A549 (cell line): Measurements from ENCODE around the gene ARHGAP9. TPM values are rescaled to one million over a fixed set of nuclear protein-coding genes. Genes with fewer than 3 reads are reported as not detected.

ENCODE experiments used
- ATAC-seq, 2 experiments: fragments of 200-7000 bp in 1 of 2; fragments of >200 bp in 1 of 2; cut with Nextera tagmentation in 1 of 2; cut with Tn5 transposase in 1 of 2; 3 replicates each; pipeline versions ENCODE4 v1.8.0 to v1.9.1; 2018 to 2020; ENCODE audit warnings: mild to moderate bottlenecking in 1 of 2, moderate library complexity in 1 of 2
- CTCF ChIA-PET: fragments of 300-600 bp; sonication (Branson Sonifier 250); formaldehyde crosslinking; extraction: SDS; loops from one replicate; lab custom pipeline; 2021; ENCODE audit warnings: antibody characterized with exemption, inconsistent platforms; lab: Yijun Ruan, JAX
- POLR2A ChIA-PET: fragments of 350-600 bp; formaldehyde crosslinking; extraction: SDS; loops from one replicate; lab custom pipeline; 2021; ENCODE audit warnings: antibody characterized with exemption, inconsistent platforms; lab: Yijun Ruan, JAX
- DNase-seq, 2 experiments: peaks; one replicate each; pipeline versions ENCODE4 v3.0.0 to v3.0.0-alpha.2; 2011 to 2016; ENCODE audit warnings: low read depth in 1 of 2, low spot score in 1 of 2
- FAIRE-seq: peaks from 2 replicates; lab custom pipeline; 2011; peaks lifted over from hg19 to GRCh38; lab: Jason Lieb, UNC
- H3K27ac ChIP-seq, 2 experiments: fragments of >200 bp; sonication (Bioruptor Twin); formaldehyde crosslinking; 3 replicates each; pipeline ENCODE4 v1.5.1; 2016 to 2017
- H3K4me1 ChIP-seq: fragments of >200 bp; sonication (Bioruptor Twin); formaldehyde crosslinking; 3 replicates; pipeline ENCODE4 v1.6.1; 2016
- H3K4me2 ChIP-seq: fragments of >200 bp; sonication (Bioruptor Twin); formaldehyde crosslinking; 3 replicates; pipeline ENCODE4 v1.6.1; 2016
- H3K4me3 ChIP-seq: fragments of >200 bp; sonication (Bioruptor Twin); formaldehyde crosslinking; 3 replicates; pipeline ENCODE4 v1.5.1; 2016
- H3K9me3 ChIP-seq: fragments of >200 bp; sonication (Bioruptor Twin); formaldehyde crosslinking; 3 replicates; pipeline ENCODE4 v1.6.1; 2016
- BHLHE40 ChIP-seq: IDR thresholded peaks from 2 replicates; pipeline ENCODE4 v1.6.1; 2012; ENCODE audit warnings: low read depth, low read length, inconsistent platforms
- CBX8 ChIP-seq: fragments of 200-600 bp; sonication (generic); IDR thresholded peaks from 2 replicates; pipeline ENCODE4 v1.6.1; 2016
- CHD2 ChIP-seq: fragments of 150-350 bp; IDR thresholded peaks from 2 replicates; pipeline ENCODE4 v1.6.1; 2014; ENCODE audit warnings: low read length; ENCODE audit not compliant: partially characterized antibody
- CHD4 ChIP-seq: fragments of 200-600 bp; sonication (generic); IDR thresholded peaks from 2 replicates; pipeline ENCODE4 v1.6.1; 2016; ENCODE audit warnings: antibody characterized with exemption, mild to moderate bottlenecking, borderline replicate concordance
- CTCF ChIP-seq: fragments of >200 bp; sonication (Bioruptor Twin); formaldehyde crosslinking; IDR thresholded peaks from 3 replicates; pipeline ENCODE4 v1.5.1; 2016
- E2F6 ChIP-seq: IDR thresholded peaks from 2 replicates; pipeline ENCODE4 v1.6.1; 2012; ENCODE audit warnings: low read depth, borderline replicate concordance
- EP300 ChIP-seq, 2 experiments: fragments of >200 bp; sonication (Bioruptor Twin); formaldehyde crosslinking; IDR thresholded peaks; 2 replicates in 1 of 2; 3 replicates in 1 of 2; pipeline ENCODE4 v1.6.1; 2016 to 2017
- FOSL2 ChIP-seq, 2 experiments: fragments of 450-650 bp in 1 of 2; fragments of >200 bp in 1 of 2; sonication (Bioruptor Twin) in 1 of 2; formaldehyde crosslinking; IDR thresholded peaks; 2 replicates each; pipeline versions ENCODE4 v1.5.0 to v1.6.1; 2016 to 2020; ENCODE audit warnings: mild to moderate bottlenecking in 1 of 2, moderate library complexity in 1 of 2
- FOXS1 ChIP-seq: fragments of 250-450 bp; sonication (Bioruptor Pico); IDR thresholded peaks from 2 replicates; pipeline ENCODE4 v1.5.0; 2020; ENCODE audit warnings: mild to moderate bottlenecking, moderate library complexity
- HEYL ChIP-seq: fragments of 250-450 bp; sonication (Bioruptor Pico); IDR thresholded peaks from 2 replicates; pipeline ENCODE4 v1.8.0; 2021; ENCODE audit warnings: mild to moderate bottlenecking, moderate library complexity
- HOXA7 ChIP-seq: fragments of 250-450 bp; sonication (Bioruptor Pico); IDR thresholded peaks from 2 replicates; pipeline ENCODE4 v1.5.0; 2020; ENCODE audit warnings: mild to moderate bottlenecking, moderate library complexity
- HOXB13 ChIP-seq: fragments of 250-450 bp; sonication (Bioruptor Pico); IDR thresholded peaks from 2 replicates; pipeline ENCODE4 v1.5.0; 2020; ENCODE audit warnings: low read depth, mild to moderate bottlenecking, moderate library complexity
- HOXB5 ChIP-seq: fragments of 250-450 bp; sonication (Bioruptor Pico); IDR thresholded peaks from 2 replicates; pipeline ENCODE4 v1.5.0; 2020; ENCODE audit warnings: mild to moderate bottlenecking, moderate library complexity
- JUN ChIP-seq, 2 experiments: fragments of >200 bp; sonication (Bioruptor Twin); formaldehyde crosslinking; IDR thresholded peaks; 2 replicates in 1 of 2; 3 replicates in 1 of 2; pipeline ENCODE4 v1.6.1; 2016 to 2017
- JUNB ChIP-seq: fragments of >200 bp; sonication (Bioruptor Twin); formaldehyde crosslinking; IDR thresholded peaks from 2 replicates; pipeline ENCODE4 v1.6.1; 2016
- KDM1A ChIP-seq: fragments of 200-600 bp; sonication (generic); IDR thresholded peaks from 2 replicates; pipeline ENCODE4 v1.6.1; 2016; ENCODE audit warnings: low read depth, mild to moderate bottlenecking
- KDM5A ChIP-seq: fragments of 200-600 bp; sonication (generic); IDR thresholded peaks from 2 replicates; pipeline ENCODE4 v1.6.1; 2016; ENCODE audit warnings: antibody characterized with exemption, mild to moderate bottlenecking
- MAFK ChIP-seq: fragments of 450-650 bp; IDR thresholded peaks from 2 replicates; pipeline ENCODE4 v1.6.1; 2014; ENCODE audit not compliant: partially characterized antibody
- MAZ ChIP-seq: fragments of 150-350 bp; IDR thresholded peaks from 2 replicates; pipeline ENCODE4 v1.6.1; 2014; ENCODE audit warnings: antibody characterized with exemption, low read depth, low read length, borderline replicate concordance
- MYC ChIP-seq: IDR thresholded peaks from 2 replicates; pipeline ENCODE4 v1.6.1; 2012; ENCODE audit warnings: mild to moderate bottlenecking, inconsistent platforms, low read length, improper control_type of control experiment, borderline replicate concordance
- NPAS2 ChIP-seq: fragments of 250-450 bp; sonication (Bioruptor Pico); IDR thresholded peaks from 2 replicates; pipeline ENCODE4 v1.8.0; 2022; ENCODE audit warnings: mild to moderate bottlenecking, moderate library complexity, borderline replicate concordance
- NR3C1 ChIP-seq: fragments of >200 bp; sonication (Bioruptor Twin); formaldehyde crosslinking; IDR thresholded peaks from 3 replicates; pipeline ENCODE4 v1.6.1; 2017
- PBX3 ChIP-seq: IDR thresholded peaks from 2 replicates; pipeline ENCODE4 v1.6.1; 2012
- POLR2AphosphoS2 ChIP-seq: conservative IDR thresholded peaks from 2 replicates; pipeline ENCODE4 v1.6.1; 2012; ENCODE audit warnings: low read length, improper control_type of control experiment, inconsistent platforms
- RFX5 ChIP-seq: fragments of 450-650 bp; IDR thresholded peaks from 2 replicates; pipeline ENCODE4 v1.7.1; 2014; ENCODE audit warnings: antibody characterized with exemption, mild to moderate bottlenecking, moderate library complexity
- TP53 ChIP-seq: fragments of 250-450 bp; sonication (Bioruptor Pico); IDR thresholded peaks from 2 replicates; pipeline ENCODE4 v1.5.0; 2021; ENCODE audit warnings: mild to moderate bottlenecking, moderate library complexity
- ZC3H11A ChIP-seq: fragments of 450-650 bp; IDR thresholded peaks from 2 replicates; pipeline ENCODE4 v1.6.1; 2014; ENCODE audit warnings: antibody characterized with exemption, mild to moderate bottlenecking
- ZSCAN20 ChIP-seq: fragments of 250-450 bp; sonication (Bioruptor Pico); IDR thresholded peaks from 2 replicates; pipeline ENCODE4 v1.8.0; 2022; ENCODE audit warnings: mild to moderate bottlenecking, moderate library complexity
- WGBS: methylation state at CpG from one replicate; pipeline ENCODE4 v1.1.6; 2017; ENCODE audit errors: missing lambda C conversion rate; 5-methylcytosine and 5-hydroxymethylcytosine counted together
- polyA plus RNA-seq, 4 experiments: library from polyadenylated mRNA; depleted of rRNA in 3 of 4; stranded (reverse); fragments of >200 nt; fragmentation: RNase III in 1 of 4; extraction: RNeasy Plus Mini Kit Qiagen cat#74134 plus additional on column Dnase treatment in 1 of 4; gene quantifications; 2 replicates in 3 of 4; 3 replicates in 1 of 4; pipeline ENCODE4 v1.2.3, GENCODE V29; 2011 to 2017
- TF ChIP-seq, protein P1 (sequence below): fragments of 150-350 bp; IDR thresholded peaks from 2 replicates; pipeline ENCODE4 v1.6.1; 2014; ENCODE audit warnings: low read depth, mild to moderate bottlenecking, low read length

ARHGAP9 gene
- polyA plus RNA-seq, 2 of the 4 experiments (the other 2 are of a cell fraction) = 0.25 TPM; not detected in 1

GRCh38 chr12:57500213-57500612, 20.5 kb upstream of the ARHGAP9 start:
- no peak for FAIRE-seq
- DNase-seq = no peak
- Histone ChIP-seq H3K27ac (no peak overlapping the region), H3K4me2 (no peak overlapping the region)
- ChIA-PET POLR2A (interaction anchor here (0.9 kb wide), 1 partner anchor 15 kb away, joined by 3 read pairs; no protein-coding TSS in a partner anchor), CTCF (interaction anchor here (1.0 to 1.4 kb wide), 3 partner anchors 11 to 37 kb away, joined by 3 to 5 read pairs (median 3); no protein-coding TSS in a partner anchor)
- no peak for ATAC-seq
- 95% methylated on average over 11 of the region's 11 CpGs for WGBS
- TF ChIP-seq HEYL (no peak), MAFK (no peak), CTCF (no peak), FOSL2 (IDR thresholded peaks at IDR 0.05) (no peak), FOSL2 (CRISPR knock-in tag; IDR thresholded peaks at IDR 0.05) (no peak), POLR2AphosphoS2 (no peak), JUN (IDR thresholded peaks at IDR 0.05) (no peak), EP300 (IDR thresholded peaks at IDR 0.05) (no peak), CHD4 (no peak), RFX5 (no peak), ZSCAN20 (CRISPR knock-in tag) (no peak), HOXB5 (no peak), JUNB (no peak), CBX8 (no peak), ZC3H11A (no peak), MYC (no peak), BHLHE40 (no peak), KDM5A (no peak), HOXA7 (CRISPR knock-in tag) (no peak), NPAS2 (no peak)
- TF ChIP-seq, all 56 proteins: peak for 0
- no peak overlapping the region for H3K4me3 ChIP-seq
- no peaks in the 10 kb centered on the region for H3K4me1 ChIP-seq
- H3K9me3 ChIP-seq = no peaks in the 10 kb centered on the region

DNA sequence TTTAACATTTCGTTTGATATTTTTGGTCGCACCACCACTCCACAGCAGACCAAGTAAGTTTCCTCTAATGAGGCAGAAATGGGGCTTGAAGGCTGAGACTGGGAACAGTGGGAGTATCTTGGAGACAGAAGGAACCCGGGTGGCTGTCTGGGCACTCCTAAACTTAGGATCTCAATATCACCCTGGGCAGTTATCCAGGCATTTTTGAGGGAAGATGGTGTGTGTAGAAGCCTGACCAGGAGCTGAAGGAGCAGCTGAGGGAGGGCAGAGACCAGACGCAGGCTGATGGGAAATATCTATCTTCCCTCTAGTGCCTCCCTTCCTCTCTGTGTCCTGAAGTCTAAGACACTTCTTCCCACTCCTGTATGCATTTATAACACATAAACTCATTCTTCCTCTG, 18.9 kb upstream of the ARHGAP9 start:
- Histone ChIP-seq H3K27ac (no peak overlapping the region), H3K9me3 (no peaks in the 10 kb centered on the region), H3K4me1 (no peaks in the 10 kb centered on the region), H3K4me3 (no peak overlapping the region), H3K4me2 (no peak overlapping the region)
- ChIA-PET CTCF (no interaction called here), POLR2A (no interaction called here)
- WGBS = 91% methylated on average over 4 of the region's 4 CpGs
- FAIRE-seq = no peak
- DNase-seq = no peak
- TF ChIP-seq JUNB = no peak
- TF ChIP-seq CTCF = no peak
- no peak for TF ChIP-seq CBX8
- no peak for TF ChIP-seq MAZ
- no peak for TF ChIP-seq KDM1A
- no peak for TF ChIP-seq CHD2
- TF ChIP-seq BHLHE40 = no peak
- no peak for TF ChIP-seq PBX3
- no peak for TF ChIP-seq NR3C1
- no peak for TF ChIP-seq E2F6
- TF ChIP-seq HOXB13 (CRISPR knock-in tag) = no peak
- TF ChIP-seq TP53 (CRISPR knock-in tag) = no peak
- TF ChIP-seq, protein P1, sequence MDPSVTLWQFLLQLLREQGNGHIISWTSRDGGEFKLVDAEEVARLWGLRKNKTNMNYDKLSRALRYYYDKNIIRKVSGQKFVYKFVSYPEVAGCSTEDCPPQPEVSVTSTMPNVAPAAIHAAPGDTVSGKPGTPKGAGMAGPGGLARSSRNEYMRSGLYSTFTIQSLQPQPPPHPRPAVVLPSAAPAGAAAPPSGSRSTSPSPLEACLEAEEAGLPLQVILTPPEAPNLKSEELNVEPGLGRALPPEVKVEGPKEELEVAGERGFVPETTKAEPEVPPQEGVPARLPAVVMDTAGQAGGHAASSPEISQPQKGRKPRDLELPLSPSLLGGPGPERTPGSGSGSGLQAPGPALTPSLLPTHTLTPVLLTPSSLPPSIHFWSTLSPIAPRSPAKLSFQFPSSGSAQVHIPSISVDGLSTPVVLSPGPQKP = no peak
- TF ChIP-seq FOXS1 (CRISPR knock-in tag) = no peak
- TF ChIP-seq KDM5A = no peak
- no peak for ATAC-seq
